ENCODE data around the gene CRISP3. TPM values are rescaled to one million over a fixed set of nuclear protein-coding genes. Genes with fewer than 3 reads are reported as not detected.
"Not testable (repeated sequence)": the region's sequence is repeated elsewhere in the genome, so short reads cannot be mapped to it uniquely, and the experiment has no call there.

Gene CRISP3
- total RNA-seq, 2 experiments from 2014 or later: not detected

GRCh38 chr6:49732781-49733180, 11.4 kb downstream of the CRISP3 start:
- Histone ChIP-seq H3K36me3 (ENCODE audit: insufficient read depth, low read length) (no peaks in the 10 kb centered on the region), H3K27ac (ENCODE audit: low read depth in 1 of 2, low read length in 2 of 2) (no peak overlapping the region), H3K4me3 (ENCODE audit: low read length) (no peak overlapping the region), H3K27me3 (ENCODE audit: control insufficient read depth in 1 of 2, insufficient read depth in 2 of 2, low read length in 2 of 2) (no peaks in the 10 kb centered on the region), H3K4me1 (ENCODE audit: insufficient read depth, low read length) (no peaks in the 10 kb centered on the region), H3K9me3 (ENCODE audit: control insufficient read depth in 1 of 2, insufficient read depth in 1 of 2, low read length in 2 of 2) (no peaks in the 10 kb centered on the region)
- Mint-ChIP-seq H3K27ac (no peak overlapping the region), H3K4me3 (no peak overlapping the region), H3K9me3 (no peaks in the 10 kb centered on the region), H3K4me1 (ENCODE audit: low read depth) (no peaks in the 10 kb centered on the region), H3K36me3 (ENCODE audit: low read depth) (no peaks in the 10 kb centered on the region), H3K27me3 (no peaks in the 10 kb centered on the region)
- DNase-seq (no peak), ATAC-seq (ENCODE audit: poor library complexity) (no peak)
- ChIA-PET CTCF (no interaction called here), POLR2A (no interaction called here)
- intact Hi-C loops (cut with DNase I, micrococcal nuclease): no loop called here
- TF ChIP-seq CTCF (IDR thresholded peaks at IDR 0.05): no peak

- CTCF ChIA-PET: no interaction called here
- Histone ChIP-seq H3K4me3 (ENCODE audit: low read length) (no peak overlapping the region), H3K27ac (ENCODE audit: low read depth in 1 of 2, low read length in 2 of 2) (no peak overlapping the region), H3K4me1 (ENCODE audit: insufficient read depth, low read length) (no peaks in the 10 kb centered on the region), H3K36me3 (ENCODE audit: insufficient read depth, low read length) (no peaks in the 10 kb centered on the region), H3K27me3 (ENCODE audit: control insufficient read depth in 1 of 2, insufficient read depth in 2 of 2, low read length in 2 of 2) (no peaks in the 10 kb centered on the region), H3K9me3 (ENCODE audit: control insufficient read depth in 1 of 2, insufficient read depth in 1 of 2, low read length in 2 of 2) (no peaks in the 10 kb centered on the region)
- H3K27me3 Mint-ChIP-seq: no peaks in the 10 kb centered on the region
- intact Hi-C loops (cut with DNase I, micrococcal nuclease): no loop called here
- no peak for ATAC-seq (ENCODE audit: poor library complexity)
- H3K9me3 Mint-ChIP-seq: no peaks in the 10 kb centered on the region
- no peak for DNase-seq
- no peak overlapping the region for H3K27ac Mint-ChIP-seq
- no peak for TF ChIP-seq CTCF (IDR thresholded peaks at IDR 0.05)
- H3K4me3 Mint-ChIP-seq: no peak overlapping the region
- H3K36me3 Mint-ChIP-seq (ENCODE audit: low read depth): no peaks in the 10 kb centered on the region
- POLR2A ChIA-PET: no interaction called here
- H3K4me1 Mint-ChIP-seq (ENCODE audit: low read depth): no peaks in the 10 kb centered on the region
These were observed 13.9 kb downstream of the CRISP3 start for GRCh38 chr6:49730251-49730650.

GRCh38 chr6:49723917-49724316, 20.3 kb downstream of the CRISP3 start:
- intact Hi-C loops (cut with DNase I, micrococcal nuclease); H3K27me3 Mint-ChIP-seq: not testable (repeated sequence)

GRCh38 chr6:49721297-49721696, 22.9 kb downstream of the CRISP3 start:
- Histone ChIP-seq H3K4me1 (ENCODE audit: insufficient read depth, low read length) (no peaks in the 10 kb centered on the region), H3K9me3 (ENCODE audit: control insufficient read depth in 1 of 2, insufficient read depth in 1 of 2, low read length in 2 of 2) (no peaks in the 10 kb centered on the region), H3K27ac (ENCODE audit: low read depth in 1 of 2, low read length in 2 of 2) (no peak overlapping the region), H3K27me3 (ENCODE audit: control insufficient read depth in 1 of 2, insufficient read depth in 2 of 2, low read length in 2 of 2) (no peaks in the 10 kb centered on the region), H3K4me3 (ENCODE audit: low read length) (no peak overlapping the region), H3K36me3 (ENCODE audit: insufficient read depth, low read length) (no peaks in the 10 kb centered on the region)
- H3K27ac Mint-ChIP-seq: no peak overlapping the region
- no peak for TF ChIP-seq CTCF (IDR thresholded peaks at IDR 0.05)
- no peaks in the 10 kb centered on the region for H3K36me3 Mint-ChIP-seq (ENCODE audit: low read depth)
- ChIA-PET POLR2A (no interaction called here), CTCF (no interaction called here)
- intact Hi-C loops (cut with DNase I, micrococcal nuclease): no loop called here
- no peaks in the 10 kb centered on the region for H3K4me1 Mint-ChIP-seq (ENCODE audit: low read depth)
- no peaks in the 10 kb centered on the region for H3K27me3 Mint-ChIP-seq
- H3K4me3 Mint-ChIP-seq: no peak overlapping the region
- peaks cover 11% of the 10 kb centered on the region for H3K9me3 Mint-ChIP-seq
- DNase-seq (no peak), ATAC-seq (ENCODE audit: poor library complexity) (no peak)

More at GRCh38 chr6:49723917-49724316, 20.3 kb downstream of the CRISP3 start:
- H3K27ac Mint-ChIP-seq; H3K27me3 ChIP-seq (ENCODE audit: control insufficient read depth in 1 of 2, insufficient read depth in 2 of 2, low read length in 2 of 2); POLR2A ChIA-PET; DNase-seq; ATAC-seq (ENCODE audit: poor library complexity); H3K4me1 ChIP-seq (ENCODE audit: insufficient read depth, low read length); H3K4me3 Mint-ChIP-seq; H3K36me3 ChIP-seq (ENCODE audit: insufficient read depth, low read length); H3K4me3 ChIP-seq (ENCODE audit: low read length); H3K27ac ChIP-seq (ENCODE audit: low read depth in 1 of 2, low read length in 2 of 2); H3K36me3 Mint-ChIP-seq (ENCODE audit: low read depth); H3K4me1 Mint-ChIP-seq (ENCODE audit: low read depth); CTCF ChIA-PET; H3K9me3 ChIP-seq (ENCODE audit: control insufficient read depth in 1 of 2, insufficient read depth in 1 of 2, low read length in 2 of 2); H3K9me3 Mint-ChIP-seq: not testable (repeated sequence)

Measured in CD4-positive, alpha-beta T cell (primary cell).